Measurements from ENCODE around the gene P2RY10. TPM values are rescaled to one million over a fixed set of nuclear protein-coding genes. Genes with fewer than 3 reads are reported as not detected.
A peak's percentile ranks its signal among the peaks of the same experiment; 100 is the strongest.

Gene P2RY10
- total RNA-seq, 1 experiment from 2014 or later: not detected

- H3K27me3 ChIP-seq (replicated peaks; ENCODE audit: insufficient read depth, low read depth, low read length, poor library complexity): no peaks in the 10 kb centered on the region
- no peaks in the 10 kb centered on the region for H3K4me1 ChIP-seq (ENCODE audit: insufficient read depth, low read length, poor library complexity, severe bottlenecking)
- TF ChIP-seq EZH2 (IDR thresholded peaks at IDR 0.05; ENCODE audit: borderline replicate concordance, low read depth, low read length, poor library complexity, severe bottlenecking): no peak
- no peak for TF ChIP-seq CTCF (conservative IDR thresholded peaks at IDR 0.05; ENCODE audit: low read depth, low read length)
- peaks cover 7% of the 10 kb centered on the region for H3K9me3 ChIP-seq (ENCODE audit: low read depth, low read length, poor library complexity, severe bottlenecking)
- CTCF ChIA-PET: no interaction called here
- BruUV-seq (replicated peaks): no TSS peak
- DNase-seq (ENCODE audit: low spot score): peak; percentile 6
- no peaks in the 10 kb centered on the region for H3K36me3 ChIP-seq (ENCODE audit: insufficient read depth, low read length, poor library complexity, severe bottlenecking)
- intact Hi-C loops (cut with micrococcal nuclease; ENCODE audit: unreplicated experiment): no loop called here
- H3K4me3 ChIP-seq (ENCODE audit: low read depth, low read length, poor library complexity, severe bottlenecking): no peak overlapping the region
- POLR2A ChIA-PET (ENCODE audit: low non-redundant PET): no interaction called here
- H3K27ac ChIP-seq (ENCODE audit: low read depth, low read length, poor library complexity, severe bottlenecking): no peak overlapping the region
Observed at GRCh38 chrX:78931814-78932213, 13.4 kb upstream of the P2RY10 start.

- intact Hi-C loops (cut with micrococcal nuclease; ENCODE audit: unreplicated experiment): no loop called here
- Histone ChIP-seq H3K27me3 (replicated peaks; ENCODE audit: insufficient read depth, low read depth, low read length, poor library complexity) (no peaks in the 10 kb centered on the region), H3K4me3 (ENCODE audit: low read depth, low read length, poor library complexity, severe bottlenecking) (no peak overlapping the region), H3K4me1 (ENCODE audit: insufficient read depth, low read length, poor library complexity, severe bottlenecking) (no peaks in the 10 kb centered on the region), H3K36me3 (ENCODE audit: insufficient read depth, low read length, poor library complexity, severe bottlenecking) (no peaks in the 10 kb centered on the region), H3K9me3 (ENCODE audit: low read depth, low read length, poor library complexity, severe bottlenecking) (peaks cover 4% of the 10 kb centered on the region), H3K27ac (ENCODE audit: low read depth, low read length, poor library complexity, severe bottlenecking) (no peak overlapping the region)
- CTCF ChIA-PET: no interaction called here
- BruUV-seq (replicated peaks): no TSS peak
- no peak for DNase-seq (ENCODE audit: low spot score)
- POLR2A ChIA-PET (ENCODE audit: low non-redundant PET): no interaction called here
- TF ChIP-seq CTCF (conservative IDR thresholded peaks at IDR 0.05; ENCODE audit: low read depth, low read length) (no peak), EZH2 (IDR thresholded peaks at IDR 0.05; ENCODE audit: borderline replicate concordance, low read depth, low read length, poor library complexity, severe bottlenecking) (no peak)
Observed at GRCh38 chrX:78934866-78935265, 10.3 kb upstream of the P2RY10 start.

- TF ChIP-seq CTCF (conservative IDR thresholded peaks at IDR 0.05; ENCODE audit: low read depth, low read length) (no peak), EZH2 (IDR thresholded peaks at IDR 0.05; ENCODE audit: borderline replicate concordance, low read depth, low read length, poor library complexity, severe bottlenecking) (no peak)
- no peaks in the 10 kb centered on the region for H3K36me3 ChIP-seq (ENCODE audit: insufficient read depth, low read length, poor library complexity, severe bottlenecking)
- DNase-seq (ENCODE audit: low spot score): no peak
- no peaks in the 10 kb centered on the region for H3K4me1 ChIP-seq (ENCODE audit: insufficient read depth, low read length, poor library complexity, severe bottlenecking)
- POLR2A ChIA-PET (ENCODE audit: low non-redundant PET): no interaction called here
- intact Hi-C loops (cut with micrococcal nuclease; ENCODE audit: unreplicated experiment): no loop called here
- no peak overlapping the region for H3K4me3 ChIP-seq (ENCODE audit: low read depth, low read length, poor library complexity, severe bottlenecking)
- CTCF ChIA-PET: no interaction called here
- H3K9me3 ChIP-seq (ENCODE audit: low read depth, low read length, poor library complexity, severe bottlenecking): no peaks in the 10 kb centered on the region
- no peak overlapping the region for H3K27ac ChIP-seq (ENCODE audit: low read depth, low read length, poor library complexity, severe bottlenecking)
- no TSS peak for BruUV-seq (replicated peaks)
- H3K27me3 ChIP-seq (replicated peaks; ENCODE audit: insufficient read depth, low read depth, low read length, poor library complexity): no peaks in the 10 kb centered on the region
Observed at GRCh38 chrX:78944351-78944750, 840 bp upstream of the P2RY10 start.

All from A673 (cell line).